Spinal cord (tissue), 10 donors: ENCODE results near the gene ADPRHL1. TPM values are rescaled to one million over a fixed set of nuclear protein-coding genes. Genes with fewer than 3 reads are reported as not detected.

ENCODE experiments used
- DNase-seq, 6 donors: peaks; one replicate each; pipeline versions ENCODE4 v3.0.0 to v3.0.0-alpha.2; 2013 to 2015; ENCODE audit warnings: low spot score in 6 of 6, low read depth in 4 of 6
- H3K27ac ChIP-seq: one replicate; pipeline ENCODE4 v1.5.1; 2013; ENCODE audit warnings: low read depth, low read length, control low read depth
- H3K27me3 ChIP-seq: one replicate; pipeline ENCODE4 v1.6.1; 2013; ENCODE audit warnings: low read length; ENCODE audit not compliant: control insufficient read depth, insufficient read depth
- H3K36me3 ChIP-seq: one replicate; pipeline ENCODE4 v1.6.1; 2013; ENCODE audit warnings: low read length; ENCODE audit not compliant: control insufficient read depth, insufficient read depth
- H3K4me1 ChIP-seq: one replicate; pipeline ENCODE4 v1.6.1; 2013; ENCODE audit warnings: low read length; ENCODE audit not compliant: control insufficient read depth, insufficient read depth
- H3K4me3 ChIP-seq: one replicate; pipeline ENCODE4 v1.5.1; 2013; ENCODE audit warnings: low read depth, low read length, control low read depth
- H3K9me3 ChIP-seq: one replicate; pipeline ENCODE4 v1.6.1; 2013; ENCODE audit warnings: low read length; ENCODE audit not compliant: control insufficient read depth, insufficient read depth
- WGBS: methylation state at CpG from one replicate; pipeline ENCODE4 v1.1.5; 2013; ENCODE audit warnings: missing lambda C conversion rate; ENCODE audit not compliant: insufficient coverage; 5-methylcytosine and 5-hydroxymethylcytosine counted together
- polyA plus RNA-seq, 2 donors: library from polyadenylated mRNA; unstranded; fragments of 120-200 nt; gene quantifications; one replicate each; pipeline ENCODE4 v1.2.1, GENCODE V29; 2013; ENCODE audit not compliant: insufficient read length in 2 of 2
- total RNA-seq, 2 donors: library from RNA; depleted of rRNA in 1 of 2; stranded (reverse); fragments of 120-200 nt in 1 of 2; fragments of >200 nt in 1 of 2; gene quantifications; one replicate each; pipeline versions ENCODE4 v1.2.3 to v1.2.4, GENCODE V29; 2013 to 2014
- donor health status: healthy.

ADPRHL1 gene
- total and polyA plus RNA-seq, 4 donors, result 3.1 to 7.2 (median 4.4) TPM

GRCh38 chr13:113401452-113402415, 51.6 kb downstream of the ADPRHL1 start:
- H3K4me1 ChIP-seq, result peaks cover 27% of the 10 kb centered on the region
- WGBS, result 90% methylated on average over 50 of the region's 52 CpGs
- H3K4me3 ChIP-seq, result no peak overlapping the region
- H3K27ac ChIP-seq, result no peak overlapping the region
- H3K27me3 ChIP-seq, result no peaks in the 10 kb centered on the region
- DNase-seq, result no peak
- peaks cover 3% of the 10 kb centered on the region for H3K36me3 ChIP-seq
- H3K9me3 ChIP-seq, result no peaks in the 10 kb centered on the region

- H3K27ac ChIP-seq, result no peak overlapping the region
- H3K4me1 ChIP-seq, result peaks cover 18% of the 10 kb centered on the region
- no peaks in the 10 kb centered on the region for H3K9me3 ChIP-seq
- no peak overlapping the region for H3K4me3 ChIP-seq
- WGBS, result 73% methylated on average over 23 of the region's 25 CpGs
- peak in 1 of 6 donors; percentile 22 for DNase-seq
- H3K27me3 ChIP-seq, result no peaks in the 10 kb centered on the region
- H3K36me3 ChIP-seq, result peaks cover 3% of the 10 kb centered on the region
Measured at GRCh38 chr13:113400621-113401451, 52.5 kb downstream of the ADPRHL1 start.

- 63% methylated on average over 11 of the region's 19 CpGs for WGBS
- Histone ChIP-seq H3K4me1 (peaks cover 10% of the 10 kb centered on the region), H3K27me3 (no peaks in the 10 kb centered on the region), H3K9me3 (no peaks in the 10 kb centered on the region), H3K27ac (no peak overlapping the region), H3K4me3 (no peak overlapping the region), H3K36me3 (peaks cover 1% of the 10 kb centered on the region)
- no peak for DNase-seq
Measured at GRCh38 chr13:113399755-113400149, 53.5 kb downstream of the ADPRHL1 start.

- Histone ChIP-seq H3K27ac (no peak overlapping the region), H3K4me3 (no peak overlapping the region), H3K4me1 (peaks cover 14% of the 10 kb centered on the region), H3K9me3 (no peaks in the 10 kb centered on the region), H3K36me3 (no peaks in the 10 kb centered on the region), H3K27me3 (no peaks in the 10 kb centered on the region)
- DNase-seq, result peak in 1 of 6 donors; percentile 28
- 53% methylated on average over 5 of the region's 19 CpGs for WGBS
Measured at GRCh38 chr13:113398963-113399754, 54.1 kb downstream of the ADPRHL1 start.

GRCh38 chr13:113397608-113398425, 55.5 kb downstream of the ADPRHL1 start:
- Histone ChIP-seq H3K27me3 (no peaks in the 10 kb centered on the region), H3K36me3 (no peaks in the 10 kb centered on the region), H3K4me3 (no peak overlapping the region), H3K9me3 (no peaks in the 10 kb centered on the region), H3K27ac (no peak overlapping the region), H3K4me1 (peaks cover 23% of the 10 kb centered on the region)
- DNase-seq, result peak in 1 of 6 donors; percentile 13
- WGBS, result 57% methylated on average over 16 of the region's 20 CpGs

- H3K27me3 ChIP-seq, result no peaks in the 10 kb centered on the region
- H3K4me1 ChIP-seq, result peaks cover 16% of the 10 kb centered on the region
- no peaks in the 10 kb centered on the region for H3K9me3 ChIP-seq
- DNase-seq, result no peak
- H3K4me3 ChIP-seq, result peak overlapping the region; percentile 28
- WGBS, result 20% methylated on average over 7 of the region's 13 CpGs
- H3K27ac ChIP-seq, result no peak overlapping the region
- H3K36me3 ChIP-seq, result no peaks in the 10 kb centered on the region
Measured at GRCh38 chr13:113394339-113394640, 59.0 kb downstream of the ADPRHL1 start.

- Histone ChIP-seq H3K36me3 (no peaks in the 10 kb centered on the region), H3K9me3 (no peaks in the 10 kb centered on the region), H3K4me1 (peaks cover 13% of the 10 kb centered on the region), H3K27ac (peak overlapping the region; percentile 40), H3K4me3 (peak overlapping the region; percentile 74), H3K27me3 (no peaks in the 10 kb centered on the region)
- 5% methylated on average over 63 of the region's 63 CpGs for WGBS
- peak in 5 of 6 donors; percentile 61 to 93 (median 65) for DNase-seq
Measured at GRCh38 chr13:113393563-113394338, 59.5 kb downstream of the ADPRHL1 start.

GRCh38 chr13:113393226-113393562, 60.1 kb downstream of the ADPRHL1 start:
- Histone ChIP-seq H3K4me3 (peak overlapping the region; percentile 74), H3K4me1 (peaks cover 13% of the 10 kb centered on the region), H3K27me3 (no peaks in the 10 kb centered on the region), H3K9me3 (peaks cover 2% of the 10 kb centered on the region), H3K36me3 (no peaks in the 10 kb centered on the region), H3K27ac (no peak overlapping the region)
- no peak for DNase-seq
- WGBS, result 74% methylated on average over 11 of the region's 13 CpGs
